Measurements from ENCODE around the gene NDUFS4.
"Not testable (repeated sequence)": the region's sequence is repeated elsewhere in the genome, so short reads cannot be mapped to it uniquely, and the experiment has no call there.

The NDUFS4 gene

GRCh38 chr5:53560506-53561191, at the start of gene NDUFS4:
TSS of gene NDUFS4 (plus strand) at chr5:53560639. CDS start at chr5:53560663, 24 bp downstream.
- DNase-seq: peak; percentile 24

GRCh38 chr5:53512539-53512938, 47.9 kb upstream of the NDUFS4 start:
- no peak for DNase-seq

GRCh38 chr5:53515988-53516387, 44.5 kb upstream of the NDUFS4 start:
- DNase-seq: no peak

DNA sequence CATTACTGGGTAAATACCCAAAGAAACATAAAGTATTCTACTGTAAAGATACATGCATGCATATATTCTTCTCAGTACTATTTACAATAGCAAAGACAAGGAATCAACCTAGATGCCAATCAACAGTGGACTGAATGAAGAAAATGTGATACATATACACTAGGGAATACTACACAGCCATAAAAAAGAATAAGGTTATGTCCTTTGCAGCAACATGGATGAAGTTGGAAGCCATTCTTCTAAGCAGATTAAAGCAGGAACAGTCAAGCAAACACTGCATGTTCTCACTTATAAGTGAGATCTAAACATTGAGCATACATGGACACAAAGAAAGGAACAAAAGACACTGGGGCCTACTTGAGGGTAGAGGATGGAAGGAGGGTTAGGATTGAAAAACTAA, 39.6 kb upstream of the NDUFS4 start:
- no peak for DNase-seq

DNA sequence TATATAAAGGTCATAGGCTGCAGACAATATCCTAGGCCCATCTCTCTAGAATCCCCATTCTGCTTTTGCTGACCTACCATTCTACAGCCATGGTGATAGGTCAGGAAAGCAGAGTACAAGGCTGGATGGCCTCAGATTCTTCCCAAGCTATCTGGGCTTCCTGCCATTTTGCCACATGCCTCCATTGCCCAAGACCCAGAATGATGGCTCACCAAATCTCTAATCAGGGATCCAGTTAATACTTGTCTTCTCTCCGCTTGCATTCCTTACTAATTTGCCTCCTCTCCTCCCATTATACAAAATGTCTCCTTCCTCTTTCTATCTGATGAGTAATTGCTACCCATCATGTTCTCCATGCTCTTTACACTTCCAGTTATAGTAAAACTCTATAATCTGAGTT, 22.7 kb upstream of the NDUFS4 start:
- DNase-seq: no peak

GRCh38 chr5:53540739-53541138, 19.7 kb upstream of the NDUFS4 start:
- DNase-seq: not testable (repeated sequence)

- DNase-seq: no peak
Measured at GRCh38 chr5:53541859-53542258, 18.6 kb upstream of the NDUFS4 start.

DNA sequence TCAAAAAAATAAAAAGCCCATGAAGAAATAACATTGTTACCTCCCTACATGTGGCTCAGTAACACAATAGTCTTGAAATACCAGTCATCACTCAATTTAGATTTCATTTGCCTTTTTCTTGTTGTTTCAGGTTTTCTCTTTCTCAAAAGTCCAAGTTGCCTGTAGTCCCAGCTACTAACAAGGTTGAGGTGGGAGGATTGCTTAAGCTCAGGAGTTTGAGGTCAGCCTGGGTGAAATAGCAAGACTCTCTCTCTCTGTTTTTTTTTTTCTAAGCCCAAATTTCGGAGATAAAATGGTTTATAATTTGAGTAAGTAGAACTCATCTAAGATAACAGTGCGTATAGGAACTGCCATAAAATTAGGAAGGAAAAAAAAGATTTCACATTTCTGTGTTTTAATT, 17.5 kb upstream of the NDUFS4 start:
- DNase-seq: no peak

GRCh38 chr5:53543401-53543800, 17.0 kb upstream of the NDUFS4 start:
- no peak for DNase-seq

GRCh38 chr5:53545744-53546143, 14.7 kb upstream of the NDUFS4 start:
- no peak for DNase-seq

DNA sequence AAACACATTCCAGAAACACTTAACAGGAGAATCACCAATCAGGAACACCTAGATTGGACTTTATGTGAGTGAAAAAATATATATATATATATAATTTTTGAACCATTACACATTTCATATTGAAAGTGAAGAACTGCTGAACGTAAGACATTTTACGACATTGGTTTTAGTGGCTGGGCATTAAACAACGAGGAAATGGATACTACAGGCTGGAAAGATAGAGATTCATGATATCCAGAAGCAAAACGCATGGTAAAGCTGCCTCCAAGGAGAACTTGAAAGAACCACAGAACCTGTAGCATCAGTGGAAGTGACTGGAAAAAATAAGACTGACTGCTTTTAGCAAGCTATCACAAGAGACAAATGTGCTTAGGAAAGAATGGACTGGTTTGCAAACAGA, 13.2 kb upstream of the NDUFS4 start:
- no peak for DNase-seq

DNA sequence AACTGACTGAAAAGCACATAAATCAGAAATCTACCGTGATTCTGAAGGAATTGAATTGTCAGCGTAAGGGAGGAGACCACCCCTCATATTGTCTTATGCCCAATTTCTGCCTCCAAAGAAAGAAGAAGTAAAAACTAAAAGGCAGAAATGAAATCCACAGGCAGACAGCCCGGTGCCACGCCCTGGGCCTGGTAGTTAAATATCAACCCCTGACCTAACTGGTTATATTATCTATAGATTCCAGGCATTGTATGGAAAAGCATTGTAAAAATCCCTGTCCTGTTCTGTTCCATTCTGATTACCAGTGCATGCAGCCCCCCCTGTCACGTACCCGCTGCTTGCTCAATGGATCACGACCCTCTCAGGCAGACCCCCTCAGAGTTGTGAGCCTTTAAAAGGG, 11.9 kb upstream of the NDUFS4 start:
- DNase-seq: not testable (repeated sequence)

DNA sequence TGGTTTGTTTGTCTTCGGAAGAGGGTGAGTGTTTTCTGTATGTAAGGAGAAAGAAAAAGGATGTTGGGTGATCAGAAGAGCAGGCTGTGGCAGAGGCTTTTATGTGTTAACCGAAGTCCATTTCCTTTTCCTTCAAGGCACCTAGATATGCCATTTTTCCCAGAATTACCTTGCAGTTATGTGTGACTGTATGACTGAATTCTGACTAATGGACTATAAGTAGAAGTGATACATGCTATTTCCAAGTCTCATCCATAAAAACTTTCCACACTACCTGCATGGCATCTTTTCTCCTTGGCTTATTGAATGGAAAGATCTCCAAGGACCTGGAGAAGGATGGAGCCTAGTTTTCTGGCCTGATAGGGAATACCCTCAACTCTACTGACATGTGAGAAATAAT, 10.6 kb upstream of the NDUFS4 start:
- no peak for DNase-seq

GRCh38 chr5:53552561-53552960, 7.9 kb upstream of the NDUFS4 start:
- DNase-seq: no peak

GRCh38 chr5:53554444-53554843, 6.0 kb upstream of the NDUFS4 start:
- no peak for DNase-seq

GRCh38 chr5:53555160-53555559, 5.3 kb upstream of the NDUFS4 start:
- no peak for DNase-seq

DNA sequence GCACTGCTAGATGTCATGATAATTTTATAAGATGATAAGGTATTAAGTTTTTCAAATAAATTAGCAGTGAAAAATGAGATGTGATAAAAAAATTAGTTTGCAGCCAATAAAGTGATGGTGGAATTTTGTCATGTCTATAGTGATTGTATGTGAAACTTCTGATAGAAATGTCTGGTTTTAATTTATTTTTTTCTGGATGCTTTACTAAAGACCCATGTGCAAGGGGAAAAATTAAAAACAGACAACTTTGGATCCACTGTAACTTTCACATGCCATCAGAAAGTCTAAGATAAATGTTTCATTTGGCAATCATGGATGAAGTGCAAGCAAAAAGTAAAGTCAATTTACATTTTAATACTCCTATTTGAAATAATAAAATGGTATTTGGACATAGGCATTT, 4.4 kb upstream of the NDUFS4 start:
- DNase-seq: no peak

DNA sequence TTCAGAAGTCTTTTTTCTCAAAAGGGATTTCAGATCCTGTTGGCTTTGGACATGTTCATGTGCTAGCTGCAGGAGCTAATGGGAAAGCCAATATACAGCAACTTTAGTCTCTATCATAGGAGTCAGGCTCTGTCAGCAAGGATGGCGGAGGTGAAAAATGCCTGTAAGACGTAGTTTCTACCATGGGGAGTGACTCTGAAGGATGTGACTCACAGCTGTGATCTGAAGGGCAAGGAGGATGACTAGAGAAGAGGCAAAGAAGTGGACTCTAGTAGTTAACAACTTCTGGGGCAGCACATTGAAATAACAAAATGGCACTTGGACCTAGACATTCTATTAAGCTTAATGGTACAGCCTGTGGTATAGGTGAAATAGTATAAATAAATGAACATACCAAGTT, 3.1 kb upstream of the NDUFS4 start:
- DNase-seq: no peak

GRCh38 chr5:53558966-53559365, 1.5 kb upstream of the NDUFS4 start:
- DNase-seq: no peak

DNA sequence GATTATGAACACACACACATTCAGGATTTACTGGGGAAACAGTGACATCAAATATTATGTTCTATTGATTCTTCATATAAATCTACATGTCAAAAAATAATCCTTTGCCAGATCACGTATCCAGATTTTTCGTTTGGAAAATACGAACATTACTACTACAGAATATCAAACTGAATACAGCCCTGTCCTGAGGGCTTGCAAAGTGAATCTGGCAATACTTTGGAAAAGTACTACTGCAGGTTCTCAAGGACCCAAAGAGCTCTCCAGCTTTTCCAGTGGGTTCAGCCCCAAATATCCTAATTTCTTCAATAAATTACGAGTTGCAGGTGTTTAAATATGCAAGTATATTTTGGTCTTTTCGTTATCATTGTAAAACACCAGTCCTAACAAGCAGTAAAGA, 411 bp upstream of the NDUFS4 start:
- no peak for DNase-seq

- no peak for DNase-seq
Measured at GRCh38 chr5:53568401-53568800, 8.0 kb downstream of the NDUFS4 start.

DNA sequence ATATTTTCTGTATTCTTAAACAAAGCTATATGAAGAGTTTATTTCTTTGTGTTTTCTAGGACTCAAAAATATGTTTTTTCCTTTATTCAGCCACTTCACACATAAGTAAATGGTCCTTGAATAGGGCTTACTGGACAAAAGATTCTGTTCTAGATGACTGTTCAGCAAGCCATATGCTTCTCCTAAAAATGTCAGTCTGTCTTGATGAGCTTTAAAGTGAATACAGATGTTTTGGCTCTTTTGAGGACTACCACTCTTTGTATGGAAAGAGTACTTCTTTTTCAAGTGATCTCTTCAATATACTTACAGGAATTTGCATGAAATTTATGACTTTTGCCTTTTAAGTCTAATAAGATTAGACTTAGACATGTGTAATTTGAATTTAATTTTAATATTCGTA, 8.4 kb downstream of the NDUFS4 start:
- peak; percentile 51 for DNase-seq

DNA sequence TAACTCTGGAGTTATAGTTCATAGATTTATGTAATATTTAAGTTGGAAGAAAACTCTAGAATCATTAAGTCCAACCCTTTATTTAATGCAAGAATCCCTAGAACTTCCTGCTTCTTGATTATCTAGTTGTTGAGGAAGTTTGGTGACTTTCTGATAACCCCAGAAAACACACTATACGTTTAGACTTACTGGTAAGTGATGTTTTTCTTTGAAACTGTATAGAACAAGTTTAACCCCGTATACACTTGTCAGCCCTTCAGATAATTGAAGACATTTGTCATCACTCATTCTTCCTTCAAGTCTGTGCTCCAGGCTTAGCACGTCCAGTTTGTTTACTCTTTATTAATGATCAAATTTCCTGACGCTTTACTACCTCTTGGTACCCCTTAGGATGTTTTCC, 9.0 kb downstream of the NDUFS4 start:
- DNase-seq: no peak

- DNase-seq: no peak
Measured at GRCh38 chr5:53571403-53571802, 11.0 kb downstream of the NDUFS4 start.

- no peak for DNase-seq
Measured at GRCh38 chr5:53575101-53575500, 14.7 kb downstream of the NDUFS4 start.

- DNase-seq: no peak
Measured at GRCh38 chr5:53575831-53576230, 15.4 kb downstream of the NDUFS4 start.

All from NCI-H524 treated with DMSO at 0.1 percent for 48 hours (cell line).